GM20000 (cell line): ENCODE measurements around the gene COL11A2.

Experiments used
- DNase-seq: peaks from one replicate; pipeline ENCODE4 v3.0.0; 2012; ENCODE audit warnings: low spot score
- TF ChIP-seq, protein P1 (sequence below): IDR thresholded peaks from 2 replicates; pipeline ENCODE4 v1.5.1; 2012; ENCODE audit warnings: mild to moderate bottlenecking, control low read depth; ENCODE audit errors: extremely low read depth, missing control alignments

Gene COL11A2

GRCh38 chr6:33168284-33168601, 24.0 kb downstream of the COL11A2 start:
- TF ChIP-seq, protein P1, sequence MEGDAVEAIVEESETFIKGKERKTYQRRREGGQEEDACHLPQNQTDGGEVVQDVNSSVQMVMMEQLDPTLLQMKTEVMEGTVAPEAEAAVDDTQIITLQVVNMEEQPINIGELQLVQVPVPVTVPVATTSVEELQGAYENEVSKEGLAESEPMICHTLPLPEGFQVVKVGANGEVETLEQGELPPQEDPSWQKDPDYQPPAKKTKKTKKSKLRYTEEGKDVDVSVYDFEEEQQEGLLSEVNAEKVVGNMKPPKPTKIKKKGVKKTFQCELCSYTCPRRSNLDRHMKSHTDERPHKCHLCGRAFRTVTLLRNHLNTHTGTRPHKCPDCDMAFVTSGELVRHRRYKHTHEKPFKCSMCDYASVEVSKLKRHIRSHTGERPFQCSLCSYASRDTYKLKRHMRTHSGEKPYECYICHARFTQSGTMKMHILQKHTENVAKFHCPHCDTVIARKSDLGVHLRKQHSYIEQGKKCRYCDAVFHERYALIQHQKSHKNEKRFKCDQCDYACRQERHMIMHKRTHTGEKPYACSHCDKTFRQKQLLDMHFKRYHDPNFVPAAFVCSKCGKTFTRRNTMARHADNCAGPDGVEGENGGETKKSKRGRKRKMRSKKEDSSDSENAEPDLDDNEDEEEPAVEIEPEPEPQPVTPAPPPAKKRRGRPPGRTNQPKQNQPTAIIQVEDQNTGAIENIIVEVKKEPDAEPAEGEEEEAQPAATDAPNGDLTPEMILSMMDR = no peak
- DNase-seq = no peak

GRCh38 chr6:33167374-33168283, 24.6 kb downstream of the COL11A2 start:
- TF ChIP-seq, protein P1 = no peak
- no peak for DNase-seq

DNA sequence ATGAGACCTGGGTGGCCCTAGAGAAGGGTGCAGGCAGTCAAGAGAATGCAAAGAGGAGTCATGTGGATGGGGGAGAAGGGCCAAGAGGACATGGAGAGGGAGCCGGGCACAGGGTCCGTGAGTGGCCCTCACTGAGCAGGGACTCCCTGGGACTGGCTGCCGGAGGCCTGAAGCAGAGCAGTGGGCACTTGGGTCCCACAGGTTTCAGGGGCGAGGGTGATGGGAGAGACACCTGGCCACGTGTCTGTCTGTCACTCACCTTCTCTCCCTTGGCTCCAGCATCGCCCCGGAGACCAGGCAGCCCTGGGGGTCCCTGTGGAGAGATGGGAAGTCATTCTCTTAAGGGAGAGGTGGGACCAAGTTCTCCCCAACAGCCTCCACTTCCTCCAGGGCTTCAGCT, 25.5 kb downstream of the COL11A2 start:
- no peak for DNase-seq
- TF ChIP-seq, protein P1 = no peak

DNA sequence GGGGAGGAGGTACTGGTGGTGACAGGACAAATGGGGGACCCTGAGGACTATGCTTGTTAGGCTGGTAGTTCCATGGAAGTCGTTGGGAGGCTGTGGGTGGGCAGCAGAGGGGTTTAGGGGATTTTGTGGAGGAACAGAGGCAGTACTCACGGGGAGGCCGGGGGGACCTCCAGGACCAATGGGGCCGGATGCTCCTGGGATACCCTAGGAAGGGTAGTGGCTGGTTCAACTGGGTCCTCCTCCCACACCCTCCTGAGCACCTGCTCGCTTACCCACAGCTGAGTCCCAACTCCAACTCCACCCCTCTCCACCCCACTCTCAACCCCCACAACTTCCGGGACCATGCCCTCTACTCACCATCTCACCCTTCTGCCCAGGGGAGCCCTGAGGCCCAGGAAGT, 25.9 kb downstream of the COL11A2 start:
- DNase-seq = no peak

GRCh38 chr6:33165581-33166258, 26.5 kb downstream of the COL11A2 start:
- TF ChIP-seq, protein P1 = no peak
- DNase-seq = no peak

More for the DNA sequence above, 25.9 kb downstream of the COL11A2 start:
- TF ChIP-seq, protein P1 = no peak

GRCh38 chr6:33164665-33165373, 27.4 kb downstream of the COL11A2 start:
- TF ChIP-seq, protein P1 = no peak

GRCh38 chr6:33164176-33164575, 28.1 kb downstream of the COL11A2 start:
- no peak for DNase-seq
- TF ChIP-seq, protein P1 = no peak

More at GRCh38 chr6:33164665-33165373, 27.4 kb downstream of the COL11A2 start:
- DNase-seq = no peak
